Eye (tissue), 1 donor: ENCODE data around the gene PIEZO2.

Experiments
- DNase-seq: peaks from one replicate; pipeline ENCODE4 v3.0.0-alpha.2; 2015

The PIEZO2 gene

DNA sequence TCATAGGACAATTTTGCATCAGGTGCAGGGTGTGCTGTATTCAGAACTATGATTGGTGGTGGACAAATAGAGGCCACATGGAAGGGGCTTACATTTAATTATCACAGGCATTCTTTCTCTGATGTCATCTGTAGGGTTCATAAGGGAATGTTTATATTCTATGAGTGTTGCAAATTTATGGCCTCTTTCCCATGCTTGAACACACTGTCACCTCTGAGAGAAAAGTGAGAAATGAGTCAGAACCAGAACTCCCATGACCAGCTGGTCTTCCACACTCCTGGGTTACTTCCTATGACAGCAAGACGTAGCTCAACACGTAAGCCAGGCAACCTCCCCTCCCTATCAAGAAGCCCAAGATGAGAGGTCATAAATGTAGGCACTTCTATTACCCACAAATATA is 310.8 kb downstream of the PIEZO2 start:
- DNase-seq, result no peak

DNA sequence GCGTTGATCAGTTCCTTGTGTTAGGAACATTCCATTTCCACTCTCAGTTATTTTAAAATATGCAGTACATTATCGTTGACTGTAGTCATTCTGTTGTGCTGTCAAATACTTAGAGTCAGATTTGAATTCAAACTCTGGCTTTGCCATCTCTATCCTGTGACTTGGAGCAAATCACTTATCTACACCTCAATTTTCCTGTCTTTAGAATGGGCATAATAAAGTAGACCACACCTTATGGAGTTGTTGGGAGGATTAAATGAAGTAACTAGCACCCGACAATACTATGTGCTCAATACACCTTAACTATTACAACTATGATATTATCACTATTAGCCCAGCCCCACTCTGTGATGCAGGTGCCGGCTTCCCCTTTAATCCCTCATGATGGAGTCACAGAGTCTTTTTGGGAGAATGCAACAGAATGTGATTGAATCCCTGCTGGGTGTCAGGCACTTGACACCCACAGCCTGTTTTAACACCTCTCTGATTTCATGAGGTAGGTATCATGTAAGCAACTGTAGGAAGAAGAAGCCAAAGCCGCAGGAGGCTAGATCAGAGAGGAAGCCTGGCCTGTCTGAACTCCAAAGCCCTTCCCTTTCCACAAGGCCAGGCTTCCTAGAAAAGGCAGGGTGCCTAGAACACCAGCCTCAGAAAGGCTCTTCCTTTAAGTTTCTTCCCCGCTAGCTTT is 315.1 kb downstream of the PIEZO2 start:
- DNase-seq, result no peak

DNA sequence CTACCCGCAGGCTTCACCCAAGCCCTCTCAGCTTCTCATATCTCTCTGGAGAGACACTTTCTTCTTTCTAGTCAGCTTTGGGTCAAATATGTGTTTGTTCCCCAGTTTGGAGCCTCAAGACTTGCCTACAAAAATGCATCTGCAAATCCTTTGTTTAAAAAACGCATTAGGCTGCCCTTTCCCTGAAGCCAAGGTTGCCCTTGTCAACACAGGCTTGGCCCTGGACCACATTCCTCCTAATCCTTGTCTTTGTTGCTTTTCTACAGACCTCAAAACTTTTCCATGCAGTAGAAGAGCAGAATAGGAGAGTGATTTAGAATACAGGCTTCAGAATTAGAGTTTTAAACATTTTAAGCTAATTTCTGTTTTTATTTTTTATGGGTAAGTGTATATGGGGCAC is 315.7 kb downstream of the PIEZO2 start:
- no peak for DNase-seq

DNA sequence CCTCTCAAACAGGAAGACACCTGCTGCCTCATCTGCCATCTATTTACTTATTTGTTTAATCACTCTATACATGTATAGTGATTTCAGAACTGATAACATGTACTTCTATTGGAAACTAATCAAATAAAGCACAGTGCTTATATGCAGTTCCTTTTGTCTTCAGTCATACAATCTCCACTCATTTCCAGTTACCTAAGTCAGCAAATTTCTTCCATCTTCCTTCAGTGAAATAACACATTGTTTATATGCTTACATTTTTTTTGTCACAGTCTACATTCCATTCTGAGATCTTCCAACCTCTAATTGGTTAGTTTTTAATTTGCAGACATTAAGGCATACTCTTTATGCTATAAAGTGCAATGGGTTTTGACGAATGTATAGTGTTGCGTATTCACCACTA is 323.0 kb downstream of the PIEZO2 start:
- DNase-seq, result no peak

DNA sequence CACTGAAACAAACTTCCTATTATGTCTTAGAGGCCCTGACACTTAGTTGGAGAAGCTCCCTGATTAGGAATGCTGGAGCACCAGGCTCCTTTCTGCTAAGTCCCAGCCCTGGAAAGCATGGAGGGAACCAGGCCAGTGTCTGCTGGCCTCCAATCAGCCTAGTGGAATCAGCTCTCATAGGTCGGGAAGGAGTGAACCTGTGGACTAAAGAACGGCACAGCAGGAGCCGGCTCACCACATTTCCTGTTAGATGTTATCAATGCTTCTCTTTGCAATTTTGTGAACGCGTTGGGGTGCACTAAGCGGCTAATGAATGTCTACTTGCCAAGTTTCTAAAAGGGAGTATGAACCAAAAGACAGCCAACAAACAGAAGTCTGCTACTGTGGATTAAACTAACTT is 326.9 kb downstream of the PIEZO2 start:
- DNase-seq, result no peak

DNA sequence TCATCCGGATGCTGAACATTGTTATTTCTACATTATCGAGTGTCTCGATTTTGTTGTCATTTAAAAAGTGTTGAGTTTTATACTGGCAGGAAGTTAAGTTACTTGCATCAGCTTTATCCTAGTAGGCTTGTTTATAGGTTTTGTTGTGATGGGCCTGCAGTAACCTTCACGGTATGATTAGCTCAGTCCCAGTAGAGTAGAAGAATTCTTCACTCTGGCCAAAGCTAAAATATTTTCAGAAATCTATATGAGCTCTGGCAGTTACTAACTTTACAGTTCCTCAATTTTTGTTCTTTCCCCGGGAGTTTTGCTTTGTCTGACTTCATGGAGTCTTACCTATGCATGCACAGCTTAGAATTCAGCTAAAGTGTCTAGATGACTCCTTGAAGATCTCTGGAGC is 328.7 kb downstream of the PIEZO2 start:
- DNase-seq, result no peak

DNA sequence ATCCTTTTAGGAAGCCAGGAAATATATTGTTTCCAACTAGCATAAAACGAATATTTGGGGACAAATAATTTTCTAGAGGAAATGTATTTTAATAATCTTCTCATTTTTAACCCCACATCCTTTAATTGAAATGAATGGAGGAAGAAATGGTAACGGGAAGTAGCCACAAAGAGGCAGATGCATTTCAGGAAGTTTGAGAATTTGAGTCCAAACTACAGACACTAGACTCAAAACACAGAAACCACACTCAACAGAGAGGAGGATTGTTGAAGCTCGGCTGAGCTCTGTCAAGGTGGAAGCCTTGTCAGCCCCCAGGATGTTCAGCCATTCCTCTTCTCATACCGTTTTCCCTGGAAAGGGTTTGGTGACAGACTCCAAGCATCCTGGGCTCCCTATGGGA is 335.0 kb downstream of the PIEZO2 start:
- no peak for DNase-seq

DNA sequence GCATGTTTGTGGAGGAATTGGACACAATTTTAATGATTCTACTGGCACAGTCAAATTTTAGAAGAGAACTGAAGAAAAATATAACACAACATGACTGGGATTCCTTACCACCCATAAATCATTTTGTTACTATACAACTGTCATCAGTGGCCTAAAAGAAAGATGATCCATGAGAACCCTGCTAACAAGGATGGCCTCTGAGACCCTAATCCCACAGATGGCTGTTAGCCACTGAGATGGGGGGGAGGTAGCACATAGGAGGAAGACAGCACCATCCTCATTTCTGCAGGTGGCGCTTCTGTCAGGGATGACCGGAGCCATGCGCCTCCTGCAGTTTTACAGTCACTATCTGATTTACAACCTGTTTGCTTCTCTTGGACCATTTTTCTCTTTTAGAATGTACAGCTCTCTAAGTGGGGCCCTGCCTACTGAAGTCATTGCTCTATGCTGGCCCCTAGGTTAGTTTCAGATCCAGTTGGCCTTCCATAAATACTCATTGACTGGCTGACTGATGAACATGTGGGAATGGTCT is 343.7 kb downstream of the PIEZO2 start:
- no peak for DNase-seq

DNA sequence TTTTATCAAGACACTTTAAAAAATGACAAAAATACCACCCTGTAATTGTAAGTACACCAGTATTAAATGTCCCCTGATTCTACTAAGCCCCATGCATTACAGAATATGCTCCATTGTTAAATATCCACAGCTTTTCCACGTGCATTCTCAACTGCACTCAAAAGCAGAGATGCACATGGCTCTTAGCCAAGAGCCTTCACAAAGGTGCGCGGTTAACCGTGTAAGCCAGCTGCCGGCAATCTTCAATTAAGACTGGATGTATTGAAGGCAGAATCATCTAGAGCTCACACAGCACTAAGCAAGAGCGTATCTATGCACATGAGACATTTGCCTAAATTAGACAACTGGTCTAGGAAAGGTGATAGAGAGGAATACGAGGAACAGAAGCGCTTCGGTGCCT is 345.2 kb downstream of the PIEZO2 start:
- no peak for DNase-seq

DNA sequence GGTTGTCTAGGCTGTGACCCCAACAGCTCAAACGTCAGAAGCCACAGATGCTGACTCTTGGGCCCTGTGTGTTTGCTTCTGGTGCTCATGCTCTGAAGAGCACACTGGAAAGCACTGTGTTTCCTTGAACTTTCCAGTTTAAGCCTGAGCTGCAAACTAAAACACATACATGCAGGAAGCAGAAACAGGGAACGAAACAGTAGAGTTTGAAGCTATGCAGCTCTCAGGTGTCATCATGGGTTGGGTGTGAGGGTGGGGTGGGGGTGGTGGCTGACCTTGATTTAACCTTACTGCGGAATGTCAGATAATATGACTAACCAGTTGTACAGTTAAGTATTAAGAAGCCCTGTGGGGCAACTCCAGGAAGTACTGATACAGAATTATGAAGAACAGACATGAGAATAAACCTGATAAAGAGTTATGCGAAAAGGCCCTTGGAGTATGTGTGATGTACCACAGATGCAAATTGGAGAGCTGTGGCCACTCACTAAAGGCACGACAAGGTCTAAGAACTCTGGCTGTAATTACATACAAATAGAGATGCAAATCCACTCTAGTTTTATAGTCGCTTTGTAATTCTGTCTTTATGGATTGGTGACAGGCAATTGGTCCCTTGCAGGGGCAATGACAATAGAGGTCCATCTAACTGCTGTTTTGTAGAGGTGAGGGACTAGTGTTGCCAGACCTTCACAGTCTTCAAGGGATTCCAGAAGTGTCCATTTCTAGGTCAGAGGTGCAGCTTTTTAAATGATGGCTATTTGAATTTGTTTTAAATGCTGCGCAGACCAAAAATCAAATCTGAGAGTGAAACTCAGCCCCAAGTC is 350.4 kb downstream of the PIEZO2 start:
- DNase-seq, result no peak

DNA sequence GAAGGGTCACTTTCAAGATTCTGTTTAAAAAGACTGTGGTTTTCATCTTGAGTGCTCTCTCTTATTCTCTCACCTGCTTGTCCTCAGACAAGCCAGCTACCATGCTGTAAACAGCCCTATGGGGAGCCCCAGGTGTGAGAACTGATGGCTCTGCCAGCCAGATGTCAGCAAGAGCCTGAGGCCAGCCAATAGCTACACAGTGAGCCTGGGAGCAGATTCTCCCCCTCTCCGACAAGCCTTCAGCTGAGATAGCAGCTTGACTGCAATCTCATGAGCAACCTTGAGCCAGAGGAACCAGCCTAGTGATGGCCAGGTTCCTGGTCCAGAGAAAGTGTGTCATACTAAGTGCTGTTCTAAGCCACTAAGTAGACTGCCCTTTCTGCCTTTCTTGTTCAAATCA is 351.5 kb downstream of the PIEZO2 start:
- no peak for DNase-seq

DNA sequence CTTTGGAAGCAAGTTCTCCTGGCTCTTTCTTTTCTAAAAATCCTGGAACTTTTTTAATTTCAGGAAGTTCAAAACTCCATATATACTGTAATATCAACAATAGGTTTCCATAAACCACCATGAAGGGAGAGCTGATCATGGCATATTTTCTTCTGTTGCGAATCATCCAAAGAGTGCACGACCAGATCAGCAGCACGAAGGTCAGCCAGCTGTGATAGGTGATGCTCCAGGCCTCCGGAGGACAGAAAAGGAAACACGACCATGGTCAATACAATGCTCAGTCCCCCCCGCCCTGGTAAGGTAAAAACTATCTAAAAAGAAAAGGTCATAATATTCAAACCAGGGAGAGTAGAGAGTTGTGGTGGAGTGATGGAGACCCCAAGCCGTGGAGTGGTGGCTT is 354.6 kb downstream of the PIEZO2 start:
- DNase-seq, result no peak

DNA sequence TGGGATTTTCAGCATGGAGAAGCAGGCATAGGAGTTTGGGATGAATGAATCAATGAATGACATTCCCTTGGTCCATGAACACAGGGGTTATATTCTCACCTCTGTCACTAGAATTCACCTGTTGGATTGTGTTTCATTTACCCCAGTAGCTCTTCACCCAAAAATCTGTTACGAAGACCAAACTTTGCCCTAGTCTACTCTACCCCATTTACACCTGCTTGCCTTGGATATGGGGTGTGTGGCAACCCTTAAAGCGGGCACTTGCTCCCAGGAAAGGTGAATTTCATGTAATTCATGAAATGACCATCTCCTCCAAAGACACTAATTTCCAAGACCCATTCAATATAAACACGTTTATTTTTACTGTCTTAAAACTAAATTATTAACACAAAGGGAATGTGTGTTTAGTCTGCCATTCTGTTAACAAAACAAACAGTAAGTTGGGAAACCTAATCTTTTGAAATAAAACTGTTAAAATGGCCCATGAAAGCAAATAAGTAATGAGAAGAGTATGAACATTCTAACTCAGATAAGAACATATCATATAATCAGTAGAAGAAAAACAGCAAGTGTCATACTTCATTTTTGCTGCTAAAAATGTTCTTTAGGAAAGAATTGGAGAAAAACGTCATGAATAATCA is 355.5 kb downstream of the PIEZO2 start:
- DNase-seq, result no peak

DNA sequence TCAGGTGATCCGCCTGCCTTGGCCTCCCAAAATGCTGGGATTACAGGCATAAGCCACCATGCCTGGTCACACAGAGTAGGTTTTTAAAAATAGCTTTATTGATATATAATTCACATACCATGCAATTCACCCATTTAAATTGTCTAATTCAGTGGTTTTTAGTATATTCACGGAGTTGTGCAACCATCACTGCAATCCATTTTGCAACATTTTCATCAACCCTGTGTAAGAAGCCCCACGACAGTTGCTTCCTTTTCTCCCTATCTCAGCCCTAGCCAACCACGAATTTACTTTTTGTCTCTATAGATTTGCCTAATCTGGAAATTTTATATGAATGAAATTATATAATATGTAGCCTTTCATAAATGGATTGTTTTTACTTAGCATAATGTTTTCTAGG is 357.2 kb downstream of the PIEZO2 start:
- no peak for DNase-seq

DNA sequence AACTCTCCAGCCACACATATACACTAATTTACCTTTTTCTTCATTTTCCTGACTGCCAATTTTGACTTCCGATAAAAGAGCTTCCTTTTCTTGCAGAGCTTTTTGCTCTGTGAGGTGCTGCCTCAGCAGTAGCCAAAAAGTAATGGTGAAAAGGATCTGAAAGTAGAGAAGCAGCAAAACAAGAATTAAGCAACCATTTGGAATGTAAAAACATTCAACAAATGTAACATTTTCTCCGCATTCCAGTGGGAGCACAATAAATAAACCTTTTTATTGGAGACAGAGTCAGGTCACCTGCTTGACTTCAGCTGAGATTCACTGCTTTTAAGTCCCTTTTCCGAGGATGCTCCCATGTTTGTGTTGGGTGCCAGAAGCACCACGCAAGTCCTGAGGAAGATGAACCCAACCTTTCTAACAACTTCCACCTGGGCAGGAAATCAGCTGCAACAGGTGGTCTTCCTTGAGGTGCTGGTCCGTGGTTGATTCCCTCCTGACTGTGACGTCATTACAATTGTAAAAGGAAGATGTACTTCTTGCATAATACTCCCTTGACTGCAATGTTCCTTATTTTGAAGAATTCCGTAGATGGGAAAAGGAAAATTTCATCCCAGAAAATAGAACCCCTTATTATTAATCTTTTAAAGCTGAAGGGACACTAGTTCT is 358.1 kb downstream of the PIEZO2 start:
- no peak for DNase-seq

DNA sequence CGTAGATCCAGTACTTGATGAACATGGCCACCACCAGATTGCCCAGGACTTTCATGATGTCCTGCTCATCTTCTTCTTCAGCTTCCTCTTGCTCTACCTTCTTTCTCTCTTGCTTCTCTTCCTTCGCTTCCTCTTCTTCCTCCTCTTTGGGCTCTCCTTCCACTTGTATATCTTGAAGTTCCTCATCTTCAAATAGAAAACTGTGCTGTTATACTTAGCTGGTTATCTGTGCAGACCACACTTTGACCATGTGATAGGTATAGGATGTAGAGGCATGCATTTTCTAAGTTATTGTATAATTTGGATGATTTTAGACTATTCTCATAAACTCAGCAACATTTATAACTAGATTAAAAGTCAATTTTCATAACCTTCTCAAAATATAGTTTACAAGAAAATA is 360.2 kb downstream of the PIEZO2 start:
- DNase-seq, result no peak

DNA sequence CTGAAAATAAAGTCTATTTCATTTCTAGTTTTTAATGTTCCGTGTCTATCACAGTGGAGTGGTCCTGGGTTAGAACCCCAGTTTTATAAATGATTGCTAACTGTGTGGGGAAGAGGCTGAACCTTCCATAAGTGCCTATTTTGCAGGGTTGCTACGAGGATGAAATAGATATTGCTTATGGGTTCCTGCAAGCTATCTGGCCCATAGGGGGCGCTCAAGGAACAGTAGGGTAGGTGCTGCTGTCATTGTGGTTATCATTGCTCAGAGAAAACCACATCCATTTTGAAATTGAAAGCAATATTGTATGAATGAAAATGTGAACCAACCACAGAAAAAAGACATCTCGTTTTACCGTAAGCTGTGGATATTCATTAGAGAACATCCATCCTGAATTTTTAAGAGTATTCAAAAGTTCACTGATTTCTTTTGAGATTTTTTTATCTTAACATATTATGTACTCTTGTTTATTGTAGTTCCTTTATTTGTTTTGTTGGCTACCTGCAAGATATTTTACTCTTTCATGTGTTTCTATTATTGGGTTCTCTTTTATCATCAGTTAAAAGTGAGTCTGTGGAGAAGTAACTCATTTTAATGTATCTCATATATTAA is 362.0 kb downstream of the PIEZO2 start:
- DNase-seq, result peak; percentile 66

DNA sequence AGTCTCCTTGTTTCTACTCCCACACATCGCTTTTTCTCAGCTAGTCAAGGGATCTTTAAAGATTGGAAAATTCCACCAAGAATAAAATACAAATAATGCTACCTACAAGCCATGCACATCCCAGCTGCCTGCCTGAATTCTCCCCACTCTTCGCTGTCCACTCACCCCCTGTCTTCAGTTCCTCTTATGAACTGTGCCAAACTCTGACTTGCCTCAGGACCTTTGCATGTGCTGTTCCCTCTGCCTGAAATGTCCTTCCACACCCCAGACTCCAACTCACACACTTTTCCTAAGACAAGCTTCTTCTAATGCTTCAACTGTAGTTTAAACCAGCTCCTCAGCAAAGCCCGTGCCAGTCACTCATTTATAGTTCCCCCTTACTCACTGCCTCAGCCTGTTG is 363.6 kb downstream of the PIEZO2 start:
- no peak for DNase-seq

DNA sequence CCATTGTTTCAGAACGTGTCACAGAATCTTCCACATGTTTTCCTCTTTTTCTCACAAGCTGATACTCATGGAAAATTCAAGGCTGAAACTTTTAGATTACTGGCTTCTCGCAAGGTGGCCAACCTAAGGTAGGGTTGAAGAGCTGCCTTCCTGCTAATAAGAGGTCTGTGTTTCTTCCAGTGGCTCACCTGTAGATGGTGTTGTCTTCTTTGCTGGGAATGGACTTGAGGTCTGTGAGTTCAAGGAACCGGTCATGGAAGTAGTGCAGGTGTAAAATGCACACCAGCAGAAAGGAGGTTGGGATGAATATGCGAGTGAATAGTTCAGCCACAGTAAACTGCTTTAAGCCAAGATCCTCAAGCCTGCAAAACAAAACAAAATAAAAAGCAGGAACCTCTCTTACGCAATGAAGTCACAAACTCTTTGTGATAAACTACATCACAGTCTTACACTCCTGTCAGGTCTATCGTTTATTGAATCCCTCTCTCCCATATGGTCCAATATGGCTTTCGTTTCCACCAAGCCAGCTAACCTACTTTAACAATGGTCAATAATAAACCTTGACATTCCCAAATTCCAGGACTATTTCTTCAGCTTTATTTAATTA is 364.7 kb downstream of the PIEZO2 start:
- DNase-seq, result no peak

DNA sequence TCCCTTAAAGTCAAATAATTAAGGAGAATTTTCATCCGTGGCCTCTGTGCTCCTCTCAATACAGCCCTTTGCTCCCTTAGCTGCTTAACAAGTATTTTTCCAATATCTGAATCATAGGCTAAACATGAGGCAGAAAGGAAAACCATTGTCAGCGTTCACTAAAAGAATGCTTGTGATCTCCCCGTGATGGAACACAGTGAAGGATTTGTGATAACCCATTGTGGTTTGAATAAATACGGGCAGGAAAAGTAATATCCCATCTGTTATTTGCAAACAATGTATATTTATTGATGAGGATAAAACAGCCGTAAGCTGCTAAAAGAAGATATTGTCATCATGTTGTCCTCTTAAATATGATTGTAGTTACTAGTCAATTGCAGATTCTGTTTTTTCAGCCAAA is 365.4 kb downstream of the PIEZO2 start:
- DNase-seq, result no peak

DNA sequence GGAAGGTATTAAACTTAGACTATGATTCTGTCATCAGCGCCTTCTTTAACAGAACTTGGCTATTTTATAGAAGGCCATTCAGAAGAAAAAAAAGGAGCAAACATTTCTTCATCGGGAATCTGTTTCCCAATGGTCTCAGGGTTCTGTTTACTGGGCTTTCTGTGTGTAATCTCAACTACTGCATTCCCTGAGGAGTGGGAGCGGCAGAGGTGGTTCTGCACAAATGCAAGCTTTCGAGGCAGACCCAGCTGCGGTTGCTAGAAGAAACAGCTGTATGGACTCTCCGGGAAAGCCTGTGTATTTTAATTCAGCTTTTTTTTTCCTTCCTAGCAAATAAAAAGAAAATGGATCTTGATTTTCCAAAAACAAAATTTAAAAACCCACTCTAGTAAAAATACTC is 372.9 kb downstream of the PIEZO2 start:
- DNase-seq, result no peak

DNA sequence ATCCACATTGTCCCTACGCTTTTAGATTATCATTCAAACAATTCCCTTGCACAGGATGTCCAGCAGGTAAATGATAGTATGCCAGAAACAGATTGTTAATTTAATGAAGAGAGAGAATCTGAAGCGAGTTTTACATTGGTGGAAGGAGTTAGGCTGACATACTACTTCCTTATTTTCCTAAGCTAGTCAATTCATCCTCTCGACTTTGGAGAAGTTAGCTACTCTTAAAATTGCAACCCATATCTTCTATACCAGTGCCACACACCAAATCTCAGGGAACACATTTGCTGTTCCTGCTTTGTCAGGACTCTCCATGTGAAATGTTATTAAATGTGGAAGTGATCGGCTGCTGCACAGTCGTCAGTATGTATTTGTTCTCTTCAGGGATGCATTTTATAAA is 374.3 kb downstream of the PIEZO2 start:
- DNase-seq, result no peak
